ENCODE data around the gene RESP18. TPM values are rescaled to one million over a fixed set of nuclear protein-coding genes. Genes with fewer than 3 reads are reported as not detected.

RESP18 gene
- total RNA-seq, 1 donor from 2014 or later: not detected

- H3K4me1 ChIP-seq (ENCODE audit: control insufficient read depth in 3 of 3, insufficient read depth in 3 of 3, low read length in 3 of 3): peaks cover 33 to 49% (median 35%) of the 10 kb centered on the region in 3 donors
Observed at GRCh38 chr2:219279151-219279915, 53.2 kb downstream of the RESP18 start, which contains the start of gene DNAJB2. DNAJB2 (plus strand) TSS chr2:219279366; CDS start chr2:219279834, 468 bp downstream.

GRCh38 chr2:219278655-219279150 is 53.8 kb downstream of the RESP18 start:
- H3K27me3 ChIP-seq (ENCODE audit: control insufficient read depth in 3 of 3, insufficient read depth in 3 of 3, low read length in 3 of 3): no peaks in the 10 kb centered on the region

More at GRCh38 chr2:219279151-219279915, 53.2 kb downstream of the RESP18 start, which contains the start of gene DNAJB2:
- H3K36me3 ChIP-seq (ENCODE audit: control insufficient read depth in 3 of 3, insufficient read depth in 3 of 3, low read length in 3 of 3): peaks cover 39 to 40% (median 39%) of the 10 kb centered on the region in 3 donors
- H3K27ac ChIP-seq (ENCODE audit: low read depth, low read length): peak within 1 kb of the TSS; percentile 90
- H3K9me3 ChIP-seq (ENCODE audit: control insufficient read depth in 3 of 3, low read length in 3 of 3): no peaks in the 10 kb centered on the region
- peak within 1 kb of the TSS; percentile 87 to 92 (median 88) for H3K4me3 ChIP-seq (ENCODE audit: low read length in 3 of 3)
- no peaks in the 10 kb centered on the region for H3K27me3 ChIP-seq (ENCODE audit: control insufficient read depth in 3 of 3, insufficient read depth in 3 of 3, low read length in 3 of 3)
- peak within 1 kb of the TSS; percentile 90 to 94 (median 91) for H3K9ac ChIP-seq (ENCODE audit: low read depth in 1 of 3, low read length in 3 of 3)

GRCh38 chr2:219277703-219278654 is 54.6 kb downstream of the RESP18 start:
- no peaks in the 10 kb centered on the region for H3K9me3 ChIP-seq (ENCODE audit: control insufficient read depth in 3 of 3, low read length in 3 of 3)
- H3K27ac ChIP-seq (ENCODE audit: low read depth, low read length): peak overlapping the region; percentile 90
- no peaks in the 10 kb centered on the region for H3K27me3 ChIP-seq (ENCODE audit: control insufficient read depth in 3 of 3, insufficient read depth in 3 of 3, low read length in 3 of 3)
- H3K36me3 ChIP-seq (ENCODE audit: control insufficient read depth in 3 of 3, insufficient read depth in 3 of 3, low read length in 3 of 3): peaks cover 25 to 28% (median 26%) of the 10 kb centered on the region in 3 donors
- peak overlapping the region; percentile 80 to 90 (median 86) for H3K9ac ChIP-seq (ENCODE audit: low read depth in 1 of 3, low read length in 3 of 3)
- peak overlapping the region; percentile 56 to 77 (median 67) for H3K4me3 ChIP-seq (ENCODE audit: low read length in 3 of 3)
- H3K4me1 ChIP-seq (ENCODE audit: control insufficient read depth in 3 of 3, insufficient read depth in 3 of 3, low read length in 3 of 3): peaks cover 38 to 57% (median 40%) of the 10 kb centered on the region in 3 donors

More at GRCh38 chr2:219278655-219279150, 53.8 kb downstream of the RESP18 start:
- H3K4me3 ChIP-seq (ENCODE audit: low read length in 3 of 3): peak overlapping the region; percentile 36 to 77 (median 71)
- H3K9me3 ChIP-seq (ENCODE audit: control insufficient read depth in 3 of 3, low read length in 3 of 3): no peaks in the 10 kb centered on the region
- H3K27ac ChIP-seq (ENCODE audit: low read depth, low read length): peak overlapping the region; percentile 90
- peaks cover 38 to 56% (median 40%) of the 10 kb centered on the region in 3 donors for H3K4me1 ChIP-seq (ENCODE audit: control insufficient read depth in 3 of 3, insufficient read depth in 3 of 3, low read length in 3 of 3)
- H3K9ac ChIP-seq (ENCODE audit: low read depth in 1 of 3, low read length in 3 of 3): peak overlapping the region; percentile 80 to 90 (median 86)
- H3K36me3 ChIP-seq (ENCODE audit: control insufficient read depth in 3 of 3, insufficient read depth in 3 of 3, low read length in 3 of 3): peaks cover 33 to 35% (median 33%) of the 10 kb centered on the region in 3 donors

Small RNA genes within 50 kb of the gene (small RNA-seq; reads per million reads assigned to genes)
- gene AC053503.3: not detected
- gene MIR153-1: 0.07 reads per million

Other genes with a start within 250 kb of the RESP18 start
- gene NHEJ1, start 171.9 kb downstream of the RESP18 start, total RNA-seq: 15.1 TPM
- 0.52 TPM for gene SLC23A3, start 162.7 kb downstream of the RESP18 start, total RNA-seq
- gene CNPPD1, start 155.8 kb downstream of the RESP18 start, total RNA-seq: 27.1 TPM
- gene RETREG2, start 154.5 kb downstream of the RESP18 start, total RNA-seq: 35.5 TPM
- gene ZFAND2B, start 126.0 kb downstream of the RESP18 start, total RNA-seq: 11.5 TPM
- 25.6 TPM for gene ABCB6, start 113.8 kb downstream of the RESP18 start, total RNA-seq
- 16.7 TPM for gene ATG9A, start 103.1 kb downstream of the RESP18 start, total RNA-seq
- 27.7 TPM for gene ANKZF1, start 102.9 kb downstream of the RESP18 start, total RNA-seq
- gene GLB1L, start 87.3 kb downstream of the RESP18 start, total RNA-seq: 13.0 TPM
- 6.3 TPM for gene STK16, start 87.3 kb downstream of the RESP18 start, total RNA-seq
- not detected for gene TUBA4B, start 79.5 kb downstream of the RESP18 start, total RNA-seq
- 30.8 TPM for gene TUBA4A, start 78.8 kb downstream of the RESP18 start, total RNA-seq
- 49.6 TPM for gene DNAJB2, start 53.4 kb downstream of the RESP18 start, total RNA-seq
- gene PTPRN, start 23.3 kb downstream of the RESP18 start, total RNA-seq: not detected
- gene DNPEP, start 55.2 kb upstream of the RESP18 start, total RNA-seq: 25.1 TPM
- 3,588 TPM for gene DES, start 85.6 kb upstream of the RESP18 start, total RNA-seq
- 95.5 TPM for gene SPEG, start 102.1 kb upstream of the RESP18 start, total RNA-seq
- 27.7 TPM for gene GMPPA, start 166.1 kb upstream of the RESP18 start, total RNA-seq
- not detected for gene ASIC4, start 181.7 kb upstream of the RESP18 start, total RNA-seq
- 33.4 TPM for gene CHPF, start 211.1 kb upstream of the RESP18 start, total RNA-seq
- 2.1 TPM for gene TMEM198, start 211.3 kb upstream of the RESP18 start, total RNA-seq
- 87.2 TPM for gene OBSL1, start 238.8 kb upstream of the RESP18 start, total RNA-seq
- gene INHA, start 239.6 kb upstream of the RESP18 start, total RNA-seq: not detected

All from skeletal muscle tissue (tissue), 5 donors.